Breast epithelium (tissue), 3 donors: ENCODE data around the gene GPR137.

Source experiments
- CTCF ChIP-seq, 3 donors: fragments of 450-650 bp; IDR thresholded peaks; one replicate each; pipeline ENCODE4 v1.5.1; 2016 to 2017; ENCODE audit warnings: antibody characterized with exemption in 3 of 3, mild to moderate bottlenecking in 3 of 3, moderate library complexity in 3 of 3
- POLR2A ChIP-seq: fragments of 450-650 bp; IDR thresholded peaks from one replicate; pipeline ENCODE4 v1.6.1; 2016; ENCODE audit warnings: antibody characterized with exemption, mild to moderate bottlenecking, moderate library complexity
- POLR2AphosphoS5 ChIP-seq, 3 donors: sonication (generic); formaldehyde crosslinking; IDR thresholded peaks; one replicate each; pipeline ENCODE4 v1.6.1; 2017; ENCODE audit warnings: antibody characterized with exemption in 3 of 3

GRCh38 chr11:64338716-64339115 lies 53.1 kb downstream of the GPR137 start:
- TF ChIP-seq CTCF (IDR thresholded peaks at IDR 0.05): no peak
- TF ChIP-seq POLR2A: no peak
- no peak for TF ChIP-seq POLR2AphosphoS5 (IDR thresholded peaks at IDR 0.05)
